GM18858 (cell line): ENCODE measurements around the gene PAFAH2.

Experiments
- ATAC-seq: cut with Tn5 transposase; IDR thresholded peaks from one replicate; pipeline ENCODE4 v1.9.1; 2021; ENCODE audit not compliant: unreplicated experiment

The PAFAH2 gene

GRCh38 chr1:26031611-26032220 lies 33.9 kb upstream of the PAFAH2 start:
- no peak for ATAC-seq

DNA sequence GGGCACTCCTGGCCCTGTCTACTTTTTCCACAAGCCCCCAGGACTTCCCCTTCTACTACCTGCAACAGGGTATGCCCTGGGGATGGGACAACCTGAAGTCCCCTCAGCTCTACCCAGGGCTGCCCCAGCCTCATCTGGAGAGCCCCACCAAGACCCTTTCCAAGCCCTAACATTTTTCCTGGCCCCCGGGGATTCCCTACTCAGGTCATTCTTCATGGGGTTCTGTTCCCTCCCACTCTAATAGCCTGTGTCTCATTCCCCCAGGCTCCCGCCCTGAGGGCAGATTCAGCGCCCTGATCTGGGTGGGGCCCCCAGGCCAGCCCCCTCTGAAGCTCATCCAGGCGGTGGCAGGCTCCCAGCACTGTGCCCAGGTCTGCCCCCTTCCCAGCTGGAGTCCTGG lies 33.3 kb upstream of the PAFAH2 start:
- no peak for ATAC-seq

- ATAC-seq, result no peak
These were observed 32.1 kb upstream of the PAFAH2 start for GRCh38 chr1:26029864-26030481.

DNA sequence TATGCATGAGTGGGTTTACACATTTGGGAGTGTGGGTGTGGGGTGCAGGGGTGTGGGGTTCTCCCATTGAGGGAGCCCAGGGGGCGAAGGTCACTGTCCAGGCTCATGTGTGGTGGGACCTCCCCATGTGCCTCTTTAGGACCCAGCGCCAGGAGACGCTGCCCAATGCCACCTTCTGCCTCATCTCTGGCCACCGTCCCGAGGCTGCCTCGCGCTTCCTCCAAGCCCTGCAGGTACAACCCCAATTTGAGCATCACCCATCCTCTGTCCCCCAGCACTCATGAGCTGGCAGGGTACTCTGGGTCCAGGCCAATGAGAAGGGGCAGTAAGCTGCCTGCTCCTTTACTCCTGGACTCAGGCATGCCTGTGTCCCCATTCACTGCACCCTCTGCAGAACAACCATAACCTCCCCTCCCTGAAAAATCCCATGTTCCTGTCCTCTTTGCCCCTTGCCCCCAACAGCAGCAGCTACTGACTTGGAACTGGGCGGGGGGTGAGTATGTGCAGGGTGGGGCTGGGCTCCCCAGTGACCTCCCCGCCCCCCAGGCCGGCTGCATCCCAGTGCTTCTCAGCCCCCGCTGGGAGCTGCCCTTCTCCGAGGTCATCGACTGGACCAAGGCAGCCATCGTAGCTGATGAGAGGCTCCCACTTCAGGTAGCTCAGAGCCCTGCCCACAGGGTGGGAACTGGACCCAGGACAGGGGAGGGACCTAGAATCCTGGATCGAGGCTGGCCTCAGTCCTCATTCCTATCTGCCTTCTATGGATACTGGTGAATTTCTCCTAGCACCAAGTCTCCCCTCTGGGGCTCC lies 31.4 kb upstream of the PAFAH2 start:
- ATAC-seq, result no peak

GRCh38 chr1:26028490-26028980 lies 30.7 kb upstream of the PAFAH2 start:
- no peak for ATAC-seq

GRCh38 chr1:26027716-26028489 lies 30.0 kb upstream of the PAFAH2 start:
- no peak for ATAC-seq

DNA sequence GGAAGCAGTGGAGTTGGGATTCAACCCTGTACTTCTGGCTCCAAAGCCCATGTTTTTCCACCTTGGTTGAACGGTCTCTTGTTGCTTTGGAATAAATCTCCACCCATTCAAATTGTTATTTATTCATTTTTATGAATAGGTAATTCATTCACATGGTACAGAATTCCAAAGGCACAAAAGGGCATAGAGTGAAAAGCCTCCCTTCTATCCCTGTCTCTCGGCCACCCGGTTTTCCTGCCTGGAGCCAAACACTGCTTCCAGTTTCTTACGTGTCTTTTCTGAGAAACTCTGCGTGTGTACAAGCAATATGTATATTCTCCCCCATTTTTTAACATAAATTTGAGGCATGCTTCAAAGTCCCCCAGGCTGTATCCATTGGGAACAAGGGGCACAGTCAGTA lies 27.7 kb upstream of the PAFAH2 start:
- no peak for ATAC-seq

DNA sequence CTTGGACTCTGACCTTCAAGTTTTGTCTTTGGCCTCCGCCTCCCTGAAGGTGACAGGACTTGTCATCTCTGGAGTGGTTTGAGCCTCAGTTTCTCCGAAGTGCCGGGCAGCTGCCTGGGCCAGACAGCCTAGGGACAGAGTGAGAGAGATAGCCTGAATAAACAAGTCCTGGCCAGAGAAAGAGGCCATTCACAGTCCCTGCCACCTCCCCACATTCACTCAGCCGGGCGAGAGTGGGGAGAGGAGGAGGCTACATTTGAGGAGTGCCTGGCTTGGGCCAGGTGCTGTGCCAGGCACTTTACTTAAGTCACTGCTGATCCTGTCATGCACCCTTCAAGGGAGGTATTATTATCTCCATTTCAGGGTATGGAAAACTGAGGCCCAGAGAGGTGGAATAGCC lies 27.2 kb upstream of the PAFAH2 start:
- ATAC-seq, result no peak

DNA sequence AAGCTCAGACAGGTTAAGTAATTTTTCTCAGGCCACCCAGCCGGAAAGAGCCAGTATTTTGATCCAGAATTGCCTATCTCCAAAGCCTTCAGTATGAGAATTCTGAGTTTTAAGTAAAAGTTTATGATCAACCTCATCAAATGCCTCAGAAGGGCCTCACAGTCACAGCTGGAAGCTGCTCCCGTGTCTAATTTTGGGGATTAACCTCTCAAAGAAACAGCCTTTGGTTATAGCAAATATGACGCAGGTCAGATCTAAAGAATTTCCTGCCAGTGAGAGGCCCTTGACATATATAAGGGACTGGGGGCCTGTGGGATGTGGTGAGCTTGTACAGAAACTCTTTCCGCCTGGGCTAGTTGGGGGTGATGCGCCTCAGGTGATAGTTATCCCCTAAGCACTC lies 26.0 kb upstream of the PAFAH2 start:
- no peak for ATAC-seq

- no peak for ATAC-seq
These were observed 25.1 kb upstream of the PAFAH2 start for GRCh38 chr1:26023009-26023408.

DNA sequence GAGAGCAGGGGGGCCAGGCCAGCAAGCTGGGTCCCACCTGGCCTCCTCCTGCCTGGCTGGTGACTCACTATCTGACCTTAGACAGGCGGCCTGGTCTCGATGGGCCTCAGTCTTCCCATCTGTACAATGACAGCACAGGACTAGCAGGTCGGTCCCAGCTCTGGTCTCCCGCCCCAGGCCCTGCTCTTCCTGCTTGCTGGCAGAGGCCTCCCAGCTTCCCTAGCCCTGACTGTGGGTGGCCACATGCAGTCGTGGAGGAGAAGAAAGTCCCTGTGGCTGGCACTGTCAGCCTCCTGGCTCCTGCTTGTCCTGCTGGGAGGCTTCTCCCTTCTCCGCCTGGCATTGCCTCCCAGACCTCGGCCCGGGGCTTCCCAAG lies 24.5 kb upstream of the PAFAH2 start:
- no peak for ATAC-seq

- no peak for ATAC-seq
These were observed 24.0 kb upstream of the PAFAH2 start, which contains the start of gene EXTL1 for GRCh38 chr1:26021647-26022403. Gene EXTL1, plus strand, starts transcription at chr1:26021775. Its CDS starts 872 bp downstream, at chr1:26022647.

GRCh38 chr1:26020941-26021646 lies 23.2 kb upstream of the PAFAH2 start:
- ATAC-seq, result no peak

DNA sequence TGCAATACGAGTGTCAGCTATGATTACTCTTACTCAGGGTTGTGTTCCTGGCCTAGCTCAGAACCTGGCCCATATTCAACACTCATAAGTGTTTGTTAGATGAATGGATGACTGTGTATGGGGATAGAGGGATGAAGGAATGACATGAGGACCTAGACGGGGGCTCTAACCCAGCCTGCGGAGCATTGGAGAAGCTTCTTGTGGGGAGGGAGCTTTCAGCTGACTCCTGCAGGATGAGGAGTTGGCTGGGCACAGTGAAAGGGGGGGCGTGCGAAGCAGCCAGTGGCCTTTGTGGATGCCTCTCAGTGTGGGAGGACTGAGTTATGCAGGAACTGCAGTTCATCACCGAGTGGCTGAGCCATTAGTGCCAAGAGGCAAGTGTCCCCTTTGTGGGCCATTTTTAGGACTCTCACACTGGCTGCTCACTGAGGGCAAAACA lies 22.5 kb upstream of the PAFAH2 start:
- no peak for ATAC-seq

DNA sequence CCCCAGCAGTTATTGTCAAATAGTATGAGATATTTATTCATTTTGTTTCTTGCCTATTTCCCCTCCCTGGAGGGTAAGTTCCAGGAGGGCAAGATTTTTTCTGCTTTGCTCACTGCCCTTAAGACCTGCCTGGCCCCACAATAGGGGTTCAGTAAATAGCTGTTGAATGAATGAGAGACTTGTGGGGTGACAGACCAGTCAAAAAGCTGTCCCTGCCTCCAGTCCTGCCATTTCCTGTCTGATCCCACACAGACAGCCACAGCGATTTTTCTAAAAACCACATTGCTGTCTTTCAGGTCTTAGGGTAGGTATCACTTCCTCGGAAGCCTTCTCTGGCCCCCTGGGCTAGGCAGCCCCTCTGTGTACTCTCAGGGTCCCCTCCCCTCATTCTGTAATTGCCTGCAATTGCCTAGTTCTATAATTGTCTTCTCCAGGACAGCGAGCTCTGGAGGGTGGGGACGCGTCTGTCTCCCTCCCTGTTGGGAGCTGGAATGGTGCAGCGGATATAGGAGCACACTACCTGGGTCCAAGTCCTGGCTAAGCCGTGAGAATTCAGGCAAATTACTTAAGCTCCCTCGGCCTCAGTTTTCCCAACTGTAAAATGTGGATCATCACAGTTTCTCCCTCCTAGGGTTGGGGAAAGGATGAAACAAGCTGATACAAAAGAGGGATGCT lies 21.9 kb upstream of the PAFAH2 start:
- no peak for ATAC-seq

DNA sequence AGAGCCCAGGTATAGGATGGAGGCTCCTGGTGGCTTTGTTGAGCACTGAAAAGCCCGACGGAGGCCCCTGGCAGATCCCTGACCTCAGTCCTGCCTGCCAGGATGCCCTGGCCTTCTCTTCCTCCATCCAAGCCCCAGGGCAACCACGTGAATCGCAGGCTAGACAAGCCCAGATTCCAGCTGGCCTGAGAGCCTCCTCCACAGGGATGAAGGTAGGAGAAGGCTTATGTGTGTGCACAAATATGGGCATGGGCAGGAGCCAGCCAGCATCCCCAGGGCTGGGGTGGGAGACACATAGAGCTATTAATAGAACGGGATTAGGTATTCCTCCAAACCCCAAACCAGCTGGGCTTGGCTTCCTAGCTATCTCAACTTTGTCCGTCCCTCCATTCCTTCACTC lies 19.7 kb upstream of the PAFAH2 start:
- ATAC-seq, result no peak

DNA sequence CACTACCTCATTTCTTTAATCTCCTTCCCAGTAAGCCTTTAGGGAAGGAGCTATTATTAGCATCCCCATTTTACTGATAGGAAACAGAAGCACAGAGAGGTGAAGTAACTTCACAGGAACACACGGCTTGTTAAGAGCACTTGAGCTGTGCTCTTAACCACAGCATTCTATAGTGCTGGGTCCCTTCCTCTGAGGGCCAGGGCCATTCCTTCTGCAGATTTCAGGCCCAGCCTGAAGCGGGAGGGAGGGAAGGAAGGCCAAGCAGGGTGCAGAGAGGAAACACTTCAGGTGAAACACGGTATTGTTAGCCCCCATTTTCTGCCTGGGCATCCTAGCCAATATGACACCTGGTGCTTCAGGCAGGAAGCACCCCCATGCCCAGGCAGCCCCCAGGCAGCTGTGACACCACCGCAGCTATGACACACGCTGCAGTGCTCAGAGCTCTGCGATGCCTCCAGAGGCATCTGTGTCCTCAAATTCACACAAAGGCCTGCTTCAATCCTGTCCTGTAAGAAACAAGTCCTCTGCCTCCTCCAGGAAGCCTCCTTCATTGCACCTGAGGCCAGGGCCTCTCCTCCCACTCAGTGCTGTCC lies 19.2 kb upstream of the PAFAH2 start:
- no peak for ATAC-seq

DNA sequence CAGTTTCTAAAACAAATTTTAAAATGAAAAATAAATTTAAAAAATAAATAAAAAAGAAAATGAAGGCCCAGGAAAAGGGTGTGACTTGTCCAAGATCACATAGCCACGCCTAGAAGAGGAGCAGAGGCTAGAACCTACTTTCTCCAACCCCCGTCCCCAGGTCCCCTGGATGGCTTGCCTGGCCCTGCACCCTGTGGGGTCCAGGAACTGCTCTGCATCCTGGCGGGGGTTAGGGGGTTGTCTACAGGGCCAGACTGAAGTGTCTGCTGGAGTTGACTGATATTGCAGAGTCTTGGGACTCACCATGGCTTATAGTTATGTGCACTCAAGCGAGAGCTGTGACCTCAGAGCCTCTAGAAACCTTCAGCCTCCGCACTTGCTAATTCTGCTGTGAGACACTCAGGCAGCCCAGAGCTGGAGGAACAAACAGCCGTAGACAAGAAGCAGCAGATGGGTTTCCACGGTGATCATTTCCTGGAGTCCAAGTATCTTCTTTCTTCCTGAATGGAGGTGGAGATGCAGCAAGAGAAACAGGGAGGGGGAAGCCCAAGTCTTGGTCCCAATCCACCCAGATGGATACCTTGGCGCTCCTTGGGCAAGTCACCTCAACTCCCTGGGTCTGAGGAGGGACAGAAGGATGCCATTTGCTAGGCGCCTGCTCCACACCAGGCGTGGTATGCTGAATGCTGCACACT lies 18.5 kb upstream of the PAFAH2 start:
- ATAC-seq, result no peak
